ENCODE results near the gene MISFA. TPM values are rescaled to one million over a fixed set of nuclear protein-coding genes. Genes with fewer than 3 reads are reported as not detected.
"Not testable (repeated sequence)": the region's sequence is repeated elsewhere in the genome, so short reads cannot be mapped to it uniquely, and the experiment has no call there.

The MISFA gene
- total RNA-seq (2014; rRNA removed; shearing (Covaris generic)): 0.32 and 0.91 TPM in 2 replicates

DNA sequence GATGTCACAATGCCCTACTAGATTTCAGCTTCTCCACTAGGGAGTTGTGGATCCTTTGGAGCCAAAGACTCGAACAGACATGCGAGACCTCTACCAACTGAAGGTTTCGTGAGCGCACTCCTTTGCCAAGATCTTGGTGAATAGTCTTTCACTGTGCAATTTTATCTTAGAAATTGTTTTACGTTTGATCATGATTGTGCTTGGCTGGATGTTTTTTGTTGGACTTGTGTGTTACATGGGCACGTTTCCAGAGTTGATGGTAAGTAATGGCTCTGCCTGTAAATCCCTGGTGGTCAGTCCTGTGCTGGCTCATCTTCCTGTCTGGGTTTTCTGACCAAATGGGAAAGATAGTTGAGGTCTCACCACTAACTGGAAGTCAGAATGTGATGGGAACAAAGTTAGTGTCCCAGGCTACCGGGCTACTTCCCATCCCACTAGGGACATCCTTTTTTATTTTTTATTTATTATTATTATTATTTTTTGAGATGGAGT lies at the start of gene MISFA:
Gene MISFA (plus strand): TSS at position 51 of the 492 bp plus-strand sequence. CDS start 140 bp downstream, at position 191.
- Histone ChIP-seq H3K27me3 (replicated peaks) (no peaks in the 10 kb centered on the region), H3K4me1 (replicated peaks) (no peaks in the 10 kb centered on the region), H3K36me3 (no peaks in the 10 kb centered on the region), H3K9me3 (replicated peaks) (no peaks in the 10 kb centered on the region), H3K27ac (no peak within 1 kb of the TSS), H3K4me3 (no peak within 1 kb of the TSS)
- DNase-seq (ENCODE audit: low read depth in 1 of 2, low spot score in 2 of 2): no peak

DNA sequence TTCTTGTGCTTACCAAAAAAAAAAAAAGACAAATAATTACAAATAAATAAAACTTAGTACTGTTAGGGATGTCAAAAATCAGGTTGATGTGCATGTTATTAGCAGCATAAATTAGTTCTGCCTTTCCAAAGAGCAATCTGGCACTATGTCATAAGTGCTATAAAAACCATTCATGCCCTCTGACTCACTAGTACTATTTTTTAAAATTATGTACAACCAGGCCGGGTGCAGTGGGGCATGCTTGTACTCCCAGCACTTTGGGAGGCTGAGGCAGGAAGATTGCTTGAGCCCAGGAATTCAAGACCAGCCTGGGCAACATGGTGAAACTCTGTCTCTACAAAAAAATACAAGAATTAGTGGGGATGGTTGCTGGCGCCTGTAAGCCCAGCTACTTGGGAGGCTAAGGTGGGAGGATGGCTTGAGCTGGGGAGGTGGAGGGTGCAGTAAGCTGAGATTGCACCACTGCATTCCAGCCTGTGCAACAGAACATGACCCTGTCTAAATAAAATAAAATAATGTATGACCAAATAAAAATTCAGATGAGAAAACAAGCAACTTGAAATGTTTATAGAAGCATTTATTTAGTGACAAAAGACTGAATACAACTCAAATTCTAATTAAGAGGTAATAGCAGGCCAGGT lies 36.4 kb upstream of the MISFA start:
- no peak for DNase-seq (ENCODE audit: low read depth in 1 of 2, low spot score in 2 of 2)
- Histone ChIP-seq H3K4me3 (no peak overlapping the region), H3K27me3 (replicated peaks) (no peaks in the 10 kb centered on the region), H3K27ac (no peak overlapping the region), H3K4me1 (replicated peaks) (no peaks in the 10 kb centered on the region), H3K9me3 (replicated peaks) (no peaks in the 10 kb centered on the region), H3K36me3 (peaks cover under 1% of the 10 kb centered on the region; the same call in 1 of the 2 replicates)

GRCh38 chr11:18564149-18564548 lies 35.4 kb upstream of the MISFA start:
- Histone ChIP-seq H3K4me1 (replicated peaks) (no peaks in the 10 kb centered on the region), H3K4me3 (no peak overlapping the region), H3K27me3 (replicated peaks) (no peaks in the 10 kb centered on the region), H3K27ac (no peak overlapping the region), H3K36me3 (no peaks in the 10 kb centered on the region), H3K9me3 (replicated peaks) (no peaks in the 10 kb centered on the region)
- DNase-seq (ENCODE audit: low read depth in 1 of 2, low spot score in 2 of 2): no peak

GRCh38 chr11:18566406-18566805 lies 33.2 kb upstream of the MISFA start:
- no peak for DNase-seq (ENCODE audit: low read depth in 1 of 2, low spot score in 2 of 2)
- Histone ChIP-seq H3K27ac (no peak overlapping the region), H3K36me3 (no peaks in the 10 kb centered on the region), H3K4me1 (replicated peaks) (no peaks in the 10 kb centered on the region), H3K4me3 (no peak overlapping the region), H3K27me3 (replicated peaks) (no peaks in the 10 kb centered on the region), H3K9me3 (replicated peaks) (no peaks in the 10 kb centered on the region)

DNA sequence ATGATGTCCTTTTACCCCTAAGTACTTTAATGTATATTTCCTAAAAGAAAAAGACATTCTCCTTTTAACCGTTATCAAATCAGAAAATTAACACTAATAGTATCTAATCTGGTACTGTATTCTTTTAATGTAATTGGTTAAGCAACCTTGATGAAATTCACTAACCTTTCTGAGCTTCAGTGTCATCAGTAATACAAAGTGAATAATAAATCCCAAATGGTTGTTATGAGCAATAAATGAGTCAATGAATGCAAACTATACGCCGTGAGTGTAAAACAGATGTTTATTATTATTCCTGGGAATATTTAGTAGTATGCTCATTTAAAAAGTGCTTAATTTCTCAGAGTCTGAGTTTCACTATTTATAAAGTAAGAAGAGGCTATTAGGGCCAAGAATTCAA lies 32.5 kb upstream of the MISFA start:
- no peak overlapping the region for H3K4me3 ChIP-seq
- H3K36me3 ChIP-seq: no peaks in the 10 kb centered on the region
- no peaks in the 10 kb centered on the region for H3K4me1 ChIP-seq (replicated peaks)
- no peaks in the 10 kb centered on the region for H3K27me3 ChIP-seq (replicated peaks)
- no peak overlapping the region for H3K27ac ChIP-seq
- no peak for DNase-seq (ENCODE audit: low read depth in 1 of 2, low spot score in 2 of 2)
- no peaks in the 10 kb centered on the region for H3K9me3 ChIP-seq (replicated peaks)

GRCh38 chr11:18575361-18575760 lies 24.2 kb upstream of the MISFA start:
- Histone ChIP-seq H3K4me1 (replicated peaks) (no peaks in the 10 kb centered on the region), H3K27ac (no peak overlapping the region), H3K36me3 (peaks cover 2% of the 10 kb centered on the region; the same call in 1 of the 2 replicates), H3K9me3 (replicated peaks) (no peaks in the 10 kb centered on the region), H3K4me3 (no peak overlapping the region), H3K27me3 (replicated peaks) (no peaks in the 10 kb centered on the region)
- no peak for DNase-seq (ENCODE audit: low read depth in 1 of 2, low spot score in 2 of 2)

DNA sequence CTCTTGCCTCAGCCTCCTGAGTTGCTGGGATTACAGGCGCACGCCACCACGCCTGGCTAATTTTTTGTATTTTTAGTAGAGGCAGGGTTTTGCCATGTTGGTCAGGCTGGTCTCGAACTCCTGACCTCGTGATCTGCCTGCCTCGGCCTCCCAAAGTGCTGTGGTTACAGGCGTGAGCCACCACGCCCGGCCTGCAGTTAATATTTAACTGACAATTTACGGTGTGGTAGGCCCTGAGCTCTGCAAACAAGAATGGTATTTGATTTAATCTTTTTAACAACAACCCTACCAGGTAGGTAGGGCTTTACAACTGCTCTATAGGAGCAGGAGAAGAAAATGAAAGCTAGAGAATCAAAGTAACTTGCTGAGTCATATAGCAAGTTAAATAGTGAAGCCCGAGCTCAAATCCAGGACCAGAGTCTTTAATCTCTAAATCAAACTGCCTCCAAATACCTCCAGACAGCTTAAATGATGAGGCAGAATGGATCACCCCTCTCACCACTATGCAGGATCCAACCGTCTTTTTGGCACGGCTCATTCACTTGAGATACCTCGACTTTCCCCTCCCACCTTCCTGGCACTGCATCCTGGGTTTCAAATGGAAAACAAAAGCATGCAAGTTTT lies 20.5 kb upstream of the MISFA start:
- no peak for DNase-seq (ENCODE audit: low read depth in 1 of 2, low spot score in 2 of 2)
- Histone ChIP-seq H3K27ac (no peak overlapping the region), H3K36me3 (peaks cover 2% of the 10 kb centered on the region; the same call in 1 of the 2 replicates), H3K9me3 (replicated peaks) (no peaks in the 10 kb centered on the region), H3K27me3 (replicated peaks) (no peaks in the 10 kb centered on the region), H3K4me3 (no peak overlapping the region), H3K4me1 (replicated peaks) (no peaks in the 10 kb centered on the region)

- Histone ChIP-seq H3K36me3 (no peaks in the 10 kb centered on the region), H3K27me3 (replicated peaks) (no peaks in the 10 kb centered on the region), H3K9me3 (replicated peaks) (no peaks in the 10 kb centered on the region), H3K4me3 (no peak overlapping the region), H3K27ac (no peak overlapping the region), H3K4me1 (replicated peaks) (no peaks in the 10 kb centered on the region)
- no peak for DNase-seq (ENCODE audit: low read depth in 1 of 2, low spot score in 2 of 2)
Measured at GRCh38 chr11:18580113-18580766, 19.3 kb upstream of the MISFA start.

DNA sequence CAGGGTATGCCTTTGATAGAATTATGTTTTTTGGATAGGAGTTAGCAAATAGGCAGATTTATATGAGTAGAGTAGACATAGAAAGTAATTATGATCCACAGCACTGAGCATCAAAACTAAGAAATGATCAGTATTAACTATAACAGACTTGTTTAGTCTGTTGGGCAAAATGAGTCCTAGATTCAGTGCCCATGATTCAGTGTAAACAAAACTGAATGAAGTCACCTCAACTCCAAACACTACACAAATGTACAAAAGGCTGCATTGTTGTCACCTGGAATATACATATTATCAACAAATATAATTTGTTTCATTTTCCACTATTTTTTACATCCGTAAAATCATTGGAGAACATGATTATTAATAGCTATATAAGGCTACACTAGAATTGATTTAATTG lies 17.8 kb upstream of the MISFA start:
- H3K27me3 ChIP-seq (replicated peaks): no peaks in the 10 kb centered on the region
- no peaks in the 10 kb centered on the region for H3K36me3 ChIP-seq
- H3K27ac ChIP-seq: no peak overlapping the region
- H3K4me1 ChIP-seq (replicated peaks): no peaks in the 10 kb centered on the region
- H3K9me3 ChIP-seq (replicated peaks): no peaks in the 10 kb centered on the region
- H3K4me3 ChIP-seq: no peak overlapping the region
- DNase-seq (ENCODE audit: low read depth in 1 of 2, low spot score in 2 of 2): no peak

- peak within 1 kb of the TSS; percentile 79 for H3K4me3 ChIP-seq
- H3K27ac ChIP-seq: peak within 1 kb of the TSS; percentile 59
- peaks cover 5% of the 10 kb centered on the region; the same call in 1 of the 2 replicates for H3K4me1 ChIP-seq (replicated peaks)
- H3K9me3 ChIP-seq (replicated peaks): no peaks in the 10 kb centered on the region
- no peaks in the 10 kb centered on the region; the same call in 1 of the 2 replicates for H3K36me3 ChIP-seq
- H3K27me3 ChIP-seq (replicated peaks): no peaks in the 10 kb centered on the region
- peak; percentile 74 to 76 for DNase-seq (ENCODE audit: low read depth in 1 of 2, low spot score in 2 of 2)
Measured at GRCh38 chr11:18588297-18589252, 11.0 kb upstream of the MISFA start, which contains the start of gene UEVLD. Gene UEVLD, minus strand, starts transcription at chr11:18588734. Its CDS starts 80 bp downstream, at chr11:18588654.

DNA sequence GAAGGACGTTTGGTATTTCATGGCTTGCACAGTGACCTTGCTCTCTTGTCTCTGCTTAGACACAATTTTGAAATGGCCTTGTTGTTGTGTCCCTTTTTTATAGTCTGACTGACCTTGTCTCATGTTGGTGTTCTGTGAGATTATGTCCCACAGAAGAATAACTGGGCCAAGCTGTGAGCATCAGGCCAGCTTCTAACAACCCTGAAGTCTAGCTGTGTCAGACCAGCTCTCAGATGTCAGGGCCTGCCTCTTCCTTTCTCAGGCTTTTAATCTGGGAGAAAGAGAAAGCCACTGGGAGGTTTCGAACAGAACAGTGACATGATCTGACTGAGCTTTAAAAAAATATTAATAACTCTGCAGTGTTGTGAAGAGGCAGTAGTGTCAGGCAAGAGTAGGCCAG lies 9.0 kb upstream of the MISFA start:
- H3K4me3 ChIP-seq: no peak overlapping the region
- no peaks in the 10 kb centered on the region for H3K27me3 ChIP-seq (replicated peaks)
- DNase-seq (ENCODE audit: low read depth in 1 of 2, low spot score in 2 of 2): no peak
- H3K36me3 ChIP-seq: no peaks in the 10 kb centered on the region; the same call in 1 of the 2 replicates
- H3K9me3 ChIP-seq (replicated peaks): no peaks in the 10 kb centered on the region
- peaks cover 5% of the 10 kb centered on the region; the same call in 1 of the 2 replicates for H3K4me1 ChIP-seq (replicated peaks)
- no peak overlapping the region for H3K27ac ChIP-seq

GRCh38 chr11:18594088-18594487 lies 5.5 kb upstream of the MISFA start:
- H3K36me3 ChIP-seq; H3K27me3 ChIP-seq (replicated peaks); H3K4me3 ChIP-seq: not testable (repeated sequence)

More at GRCh38 chr11:18594088-18594487, 5.5 kb upstream of the MISFA start:
- not testable (repeated sequence) for H3K4me1 ChIP-seq (replicated peaks); H3K27ac ChIP-seq; DNase-seq (ENCODE audit: low read depth in 1 of 2, low spot score in 2 of 2); H3K9me3 ChIP-seq (replicated peaks)
